GM18909 (cell line): Measurements from ENCODE around the gene RSF1.

ENCODE experiments used
- ATAC-seq: cut with Tn5 transposase; IDR thresholded peaks from one replicate; pipeline ENCODE4 v1.9.1; 2021; ENCODE audit warnings: mild to moderate bottlenecking; ENCODE audit not compliant: unreplicated experiment, poor library complexity

Gene RSF1

DNA sequence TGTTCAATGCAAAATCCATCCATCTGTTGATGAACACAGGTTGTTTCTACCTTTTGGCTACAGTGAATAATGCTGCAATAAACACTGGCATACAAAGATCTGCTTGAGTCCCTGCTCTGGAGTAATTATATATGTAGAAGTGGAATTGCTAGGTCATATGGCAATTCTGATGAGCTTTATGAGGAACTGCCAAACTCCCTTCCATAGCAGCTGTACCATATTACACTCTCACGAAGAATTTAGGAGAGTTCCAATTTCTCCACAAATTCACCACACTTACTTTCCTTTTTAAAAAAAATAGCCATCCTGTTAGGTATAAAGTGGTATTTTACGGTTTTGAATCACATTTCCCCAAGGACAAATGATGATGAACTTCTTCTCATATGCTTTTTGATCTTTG, 62.2 kb downstream of the RSF1 start:
- ATAC-seq: no peak

DNA sequence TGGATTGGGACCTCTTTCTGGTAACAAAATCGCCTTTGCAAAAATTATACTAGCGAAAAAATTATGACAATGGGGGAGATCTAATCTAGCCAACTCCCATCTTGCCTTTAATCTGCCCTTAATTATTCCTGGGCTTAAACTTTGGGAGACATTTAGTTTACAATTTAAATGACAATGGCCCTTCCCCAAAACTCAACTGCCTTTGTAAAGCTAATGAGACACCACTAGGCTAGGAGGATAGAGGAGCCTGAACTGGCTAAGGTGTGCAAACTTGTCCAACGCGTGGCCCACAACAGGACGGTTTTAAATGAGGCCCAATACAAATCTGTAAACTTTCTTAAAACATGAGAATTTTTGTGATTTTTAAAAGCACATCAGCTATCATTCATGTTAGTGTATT, 67.3 kb downstream of the RSF1 start:
- no peak for ATAC-seq

GRCh38 chr11:77752516-77752915, 68.0 kb downstream of the RSF1 start:
- ATAC-seq: no peak

DNA sequence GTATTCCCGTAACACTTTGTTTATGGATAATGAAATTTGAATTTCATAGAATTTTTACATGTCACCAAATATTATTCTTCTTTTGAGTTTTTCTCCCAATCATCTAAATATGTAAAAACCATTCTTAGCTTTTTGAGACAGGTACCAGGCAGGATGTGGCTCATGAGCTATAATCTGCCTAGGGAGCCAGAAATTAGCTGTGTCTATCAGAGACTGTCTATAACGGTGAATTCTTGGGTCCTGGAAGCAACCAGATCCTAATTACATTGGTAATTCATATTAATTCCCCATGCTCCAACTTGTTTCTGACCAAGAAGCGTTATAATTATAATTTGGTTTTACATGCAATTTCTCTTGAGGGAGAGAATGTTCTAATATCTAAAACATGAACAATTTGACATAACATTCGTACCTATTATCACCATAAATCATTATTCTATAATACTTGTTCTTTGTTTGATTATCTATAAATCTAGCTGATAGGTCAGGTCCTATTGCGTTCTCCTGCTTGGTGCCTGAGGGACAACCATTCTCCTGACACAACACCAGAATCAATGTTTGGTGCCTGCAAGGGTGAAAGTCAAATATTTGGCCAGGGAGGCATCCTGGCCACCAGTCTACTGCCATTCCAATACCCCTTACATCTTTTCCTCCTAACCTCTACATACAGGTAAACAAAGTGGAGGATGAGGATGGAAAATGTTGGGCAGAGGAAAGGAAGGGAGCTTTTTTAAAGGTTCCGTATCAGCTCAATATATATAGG, 69.9 kb downstream of the RSF1 start:
- no peak for ATAC-seq

DNA sequence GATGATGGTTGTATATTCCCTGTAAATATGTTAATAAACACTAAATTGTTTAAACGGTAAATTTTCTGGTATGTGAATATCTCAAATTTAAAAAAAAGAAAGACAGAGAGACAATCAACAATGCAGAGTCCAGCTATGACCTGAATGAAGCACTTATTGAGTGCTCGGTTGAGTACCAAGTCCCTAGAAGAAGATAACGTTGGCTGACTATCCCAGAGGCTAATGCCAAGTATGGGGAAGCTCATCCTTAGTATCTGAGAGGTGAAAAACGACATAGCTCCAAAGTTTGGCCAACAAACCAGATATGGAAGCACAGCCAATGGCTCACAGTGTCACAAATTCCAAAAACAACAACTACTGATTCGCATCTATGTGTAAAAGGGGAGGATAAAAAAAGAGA, 71.3 kb downstream of the RSF1 start:
- no peak for ATAC-seq

DNA sequence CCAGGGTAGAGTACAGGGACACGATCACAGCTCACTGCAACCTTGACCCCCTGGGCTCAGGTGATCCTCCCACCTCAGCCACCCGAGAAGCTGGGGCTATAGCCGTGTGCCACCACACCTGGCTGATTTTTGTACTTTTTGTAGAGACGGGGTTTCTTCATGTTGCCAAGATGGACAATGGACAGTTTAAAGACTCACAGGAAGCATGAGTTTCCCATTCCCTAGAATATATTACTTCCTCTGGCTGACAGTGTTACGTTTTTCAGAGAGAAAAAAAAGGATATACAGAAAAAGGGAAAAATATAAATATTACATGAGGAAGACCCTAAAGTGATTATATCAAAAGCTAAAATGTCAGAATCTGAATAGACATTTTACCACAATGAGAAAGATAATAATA, 72.3 kb downstream of the RSF1 start:
- ATAC-seq: no peak

DNA sequence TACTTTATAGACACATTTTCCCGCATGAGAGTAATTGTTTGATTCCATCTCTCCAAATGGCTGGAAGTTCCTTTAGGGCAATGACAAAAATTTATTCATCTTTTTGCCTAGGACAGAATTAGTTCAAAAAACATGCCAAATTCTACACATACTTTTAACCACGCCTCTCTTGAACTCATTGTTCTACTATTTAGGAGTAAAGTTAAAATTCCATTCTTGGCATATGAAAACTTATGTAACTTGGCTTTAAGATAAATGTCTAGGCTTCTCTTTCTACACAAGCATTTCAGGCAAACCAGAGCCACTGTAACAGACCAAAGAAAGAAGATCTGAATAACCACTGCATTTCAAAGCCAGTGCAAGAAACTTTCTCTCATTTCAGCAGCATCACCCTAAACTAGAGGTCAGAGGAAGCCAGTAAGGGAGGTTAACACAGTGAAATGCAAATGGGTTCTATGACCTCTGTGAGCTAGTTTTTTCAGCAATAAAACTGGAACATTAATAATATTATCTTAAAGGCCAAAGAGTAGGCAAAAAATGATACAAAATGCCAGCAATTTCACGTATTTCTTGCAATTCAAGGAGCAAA, 73.0 kb downstream of the RSF1 start:
- ATAC-seq: no peak

GRCh38 chr11:77736473-77736872, 84.0 kb downstream of the RSF1 start:
- ATAC-seq: no peak

DNA sequence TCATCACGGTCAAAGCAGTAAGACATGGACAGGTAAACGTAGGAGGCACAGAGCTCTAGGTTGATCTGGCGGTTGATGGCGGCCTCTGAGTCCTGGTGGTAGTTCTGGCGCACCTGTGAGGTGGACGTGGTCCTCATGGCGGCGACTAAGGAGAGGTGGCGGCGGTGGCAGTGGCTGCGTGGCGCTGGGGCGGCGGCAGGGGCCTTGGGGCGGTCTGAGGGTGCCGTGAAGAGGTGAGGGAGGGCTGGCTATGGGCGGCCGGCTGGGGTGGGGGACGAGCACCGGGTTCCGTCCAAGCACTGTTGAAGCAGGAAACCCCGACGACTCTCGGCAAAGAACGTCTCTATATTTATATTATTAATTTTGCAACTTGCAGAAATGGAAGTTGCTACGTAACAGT, 85.6 kb downstream of the RSF1 start:
- no peak for ATAC-seq

- ATAC-seq: no peak
These were observed 88.4 kb downstream of the RSF1 start for GRCh38 chr11:77732143-77732542.

DNA sequence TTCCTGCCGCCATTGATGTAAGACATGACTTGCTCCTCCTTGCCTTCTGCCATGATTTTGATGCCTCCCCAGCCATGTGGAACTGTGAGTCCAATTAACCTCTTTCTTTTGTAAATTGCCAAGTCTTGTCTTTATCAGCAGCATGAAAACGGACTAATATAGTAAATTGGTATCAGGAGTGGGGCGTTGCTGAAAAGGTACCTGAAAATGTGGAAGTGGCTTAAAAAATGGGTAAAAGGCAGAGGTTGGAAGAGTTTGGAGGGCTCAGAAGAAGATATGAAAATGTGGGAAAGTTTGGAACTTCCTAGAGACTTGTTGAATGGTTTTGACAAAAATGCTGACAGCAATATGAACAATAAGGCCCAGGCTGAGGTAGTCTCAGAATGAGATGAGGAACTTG, 89.7 kb downstream of the RSF1 start:
- no peak for ATAC-seq

- no peak for ATAC-seq
These were observed 91.5 kb downstream of the RSF1 start for GRCh38 chr11:77729063-77729462.

GRCh38 chr11:77728203-77728786, 92.2 kb downstream of the RSF1 start:
- no peak for ATAC-seq

GRCh38 chr11:77726524-77726923, 94.0 kb downstream of the RSF1 start:
- peak; percentile 44 for ATAC-seq

DNA sequence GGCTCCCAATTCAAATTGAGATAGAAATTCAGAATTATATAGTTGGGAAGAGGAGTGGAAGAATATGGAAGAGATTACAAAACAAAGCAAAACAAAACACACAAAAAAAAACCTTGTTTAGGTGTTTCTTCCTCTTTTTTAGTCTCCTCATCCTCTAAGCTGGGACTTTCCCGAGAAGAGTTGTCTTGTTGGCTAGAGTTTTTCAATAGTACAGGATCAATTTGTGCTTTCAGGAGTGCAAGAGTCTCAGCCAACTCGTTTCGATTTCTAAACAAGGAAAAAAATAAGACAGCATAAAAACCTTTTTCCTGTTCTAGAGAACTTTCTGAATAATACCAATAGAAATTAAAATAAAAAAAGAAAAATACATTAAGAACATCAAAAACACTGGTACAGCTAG, 95.1 kb downstream of the RSF1 start:
- no peak for ATAC-seq

DNA sequence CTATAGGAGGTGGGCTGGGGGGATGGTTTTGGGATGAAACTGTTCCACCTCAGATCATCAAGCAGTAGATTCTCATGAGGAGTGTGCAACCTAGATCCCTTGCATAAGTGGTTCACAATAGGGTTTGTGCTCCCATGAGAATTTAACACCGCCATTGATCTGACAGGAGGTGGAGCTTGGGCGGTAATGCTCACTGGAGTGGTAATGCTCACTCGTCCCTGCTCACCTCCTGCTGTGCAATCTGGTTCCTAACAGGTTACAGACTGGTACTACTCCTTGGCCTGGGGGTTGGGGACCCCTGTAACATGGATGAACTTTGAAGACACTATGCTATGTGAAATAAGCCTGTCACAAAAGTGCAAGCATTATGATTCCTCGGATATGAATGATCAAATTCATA, 95.9 kb downstream of the RSF1 start:
- ATAC-seq: no peak

DNA sequence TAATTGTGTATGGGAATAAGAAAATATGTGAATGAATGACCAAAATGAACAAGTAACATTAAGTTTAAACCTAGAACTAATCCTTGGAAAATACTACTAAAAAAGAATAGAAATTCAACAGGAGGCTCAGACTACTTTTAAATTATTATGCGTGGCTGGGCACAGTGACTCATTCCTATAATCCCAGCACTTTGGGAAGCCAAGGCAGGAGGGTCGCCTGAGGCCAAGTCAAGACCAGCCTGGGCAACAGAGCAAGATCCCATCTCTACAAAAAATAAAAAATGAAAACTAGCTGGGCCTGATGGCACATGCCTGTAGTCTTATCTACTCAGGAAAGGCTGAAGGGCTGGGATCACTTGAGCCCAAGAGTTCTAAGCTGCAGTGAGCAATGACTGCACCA, 97.5 kb downstream of the RSF1 start:
- ATAC-seq: no peak

DNA sequence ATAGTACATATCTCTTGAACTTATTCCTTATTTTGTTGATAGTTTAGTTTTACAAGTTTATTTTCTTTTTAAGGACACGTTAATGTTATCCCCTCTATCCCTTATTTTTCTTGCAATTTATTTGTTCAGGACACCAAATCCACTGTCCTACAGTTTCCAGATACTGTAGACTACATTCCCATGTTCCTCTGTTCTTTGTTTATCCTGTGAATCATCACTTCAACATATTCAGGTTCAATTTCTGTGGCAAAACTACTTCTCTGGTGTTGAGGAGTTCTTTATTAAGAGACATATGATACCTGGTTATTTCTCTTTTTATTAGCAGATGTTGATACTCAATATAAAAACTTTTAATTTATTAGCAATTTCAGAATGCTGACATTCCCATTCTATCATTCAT, 110.2 kb downstream of the RSF1 start:
- no peak for ATAC-seq

- no peak for ATAC-seq
These were observed 114.5 kb downstream of the RSF1 start for GRCh38 chr11:77705876-77706579.

DNA sequence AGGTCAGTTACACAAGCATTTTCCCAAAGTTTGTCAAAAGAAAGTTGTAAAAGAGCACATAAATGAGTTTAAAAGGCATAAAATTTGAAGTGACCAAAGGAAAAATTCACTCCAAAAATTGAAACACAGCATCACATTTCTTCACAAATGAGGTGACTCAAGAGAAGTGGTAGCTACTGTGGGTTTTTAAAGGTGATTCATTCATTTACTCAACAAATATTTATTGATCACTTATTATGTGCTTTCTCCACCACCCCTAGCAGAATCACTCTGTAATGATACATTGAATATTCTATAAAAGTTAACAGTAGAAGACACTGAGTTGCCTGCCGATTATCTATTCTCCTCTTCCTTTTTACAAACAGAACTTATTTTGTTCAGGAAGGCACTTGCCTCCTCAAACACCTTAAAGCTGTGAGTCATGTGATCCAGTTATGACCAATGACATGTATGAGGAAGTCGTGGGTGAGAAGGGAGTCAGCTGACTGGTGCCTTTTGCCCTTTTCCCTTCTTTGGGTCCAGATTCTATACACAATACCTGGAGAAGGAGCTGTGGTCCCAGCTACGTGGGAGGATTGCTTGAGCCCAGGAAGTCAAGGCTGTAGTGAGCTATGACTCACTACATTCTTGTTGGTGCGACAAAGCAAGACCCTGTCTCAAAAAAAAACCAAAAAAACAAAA, 115.2 kb downstream of the RSF1 start:
- no peak for ATAC-seq

DNA sequence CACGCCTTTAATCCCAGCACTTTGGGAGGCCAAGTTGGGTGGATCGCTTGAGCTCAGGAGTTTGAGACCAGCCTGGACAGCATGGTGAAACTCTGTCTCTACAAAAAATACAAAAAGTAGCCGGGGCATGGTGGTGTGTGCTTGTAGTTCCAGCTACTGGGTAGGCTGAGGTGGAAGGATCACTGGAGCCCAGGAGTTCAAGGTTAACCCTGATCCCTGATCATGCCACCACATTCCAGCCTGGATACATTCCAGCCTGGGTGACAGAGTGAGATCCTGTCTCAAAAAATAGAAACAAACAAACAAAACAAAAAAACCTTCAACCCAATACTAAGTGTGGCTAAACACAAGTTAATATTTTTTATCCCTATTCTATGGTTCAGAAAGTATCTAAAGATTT, 116.5 kb downstream of the RSF1 start:
- no peak for ATAC-seq
